Measurements from ENCODE around the gene BCOR. TPM values are rescaled to one million over a fixed set of nuclear protein-coding genes. Genes with fewer than 3 reads are reported as not detected.

Gene BCOR
- total RNA-seq, 1 experiment from 2014 or later: 134 TPM

DNA sequence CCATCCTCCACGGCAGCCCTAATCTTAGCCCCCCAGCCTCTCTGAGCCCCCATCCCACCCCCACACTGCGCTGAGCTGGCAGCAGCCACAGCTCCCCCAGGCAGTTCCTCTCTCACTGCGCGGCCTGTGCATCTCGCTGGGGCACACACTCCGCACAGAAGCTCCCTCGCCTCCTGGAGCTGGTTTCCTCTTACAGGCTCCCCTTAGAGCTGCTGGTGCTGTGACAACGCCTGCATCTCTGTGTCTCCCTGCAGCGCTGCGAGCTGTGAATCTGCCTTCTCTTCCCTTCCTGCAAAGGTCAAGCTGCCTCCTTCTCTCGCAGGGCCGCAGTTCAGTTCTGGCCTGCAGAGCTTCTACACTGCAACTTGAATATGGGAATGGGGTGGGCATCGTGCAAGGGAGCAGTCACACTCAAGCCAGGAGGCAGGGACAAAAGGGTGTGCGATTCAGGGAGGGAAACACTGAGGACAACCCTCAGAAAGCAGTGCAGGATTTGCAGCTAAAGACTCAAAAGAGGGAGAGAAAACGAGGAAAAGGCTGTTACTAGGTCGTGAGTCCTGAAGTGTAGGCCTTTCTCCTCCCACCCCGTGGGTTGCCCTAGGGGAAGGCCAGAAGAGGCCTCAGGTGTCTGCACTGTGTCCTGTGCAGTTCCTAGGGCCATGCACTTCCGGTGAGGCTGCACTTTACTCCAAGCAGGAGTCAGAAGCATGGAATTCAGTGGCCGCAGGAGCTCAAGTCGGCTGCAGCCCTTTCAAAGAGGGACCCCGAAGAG, 87.0 kb downstream of the BCOR start:
- Mint-ChIP-seq H3K27me3 (ENCODE audit: low read depth) (peaks cover 82% of the 10 kb centered on the region), H3K9me3 (peaks cover 50 to 52% of the 10 kb centered on the region in 2 experiments), H3K4me1 (peaks cover 42 to 49% of the 10 kb centered on the region in 2 experiments), H3K27ac (no peak overlapping the region), H3K4me3 (peak overlapping the region in 1 of 2 experiments; percentile 56; a peak in 2 of 5 replicates), H3K36me3 (ENCODE audit: insufficient read depth in 1 of 3, low read depth in 3 of 3) (peaks cover 0 to 5% (median 0%) of the 10 kb centered on the region in 3 experiments; a peak in 2 of 7 replicates)
- Histone ChIP-seq H3K23me2 (ENCODE audit: insufficient read length, low read depth, low read length, poor library complexity, severe bottlenecking) (peaks cover 22% of the 10 kb centered on the region), H3K27ac (ENCODE audit: insufficient read length, low read depth, low read length) (no peak overlapping the region), H3K14ac (ENCODE audit: insufficient read depth, low read length) (no peak overlapping the region; the same call in 1 of the 2 replicates), H3K79me2 (ENCODE audit: insufficient read depth, low read length) (no peaks in the 10 kb centered on the region), H3K4ac (ENCODE audit: low read depth, low read length) (no peak overlapping the region), H3K4me2 (ENCODE audit: insufficient read depth, insufficient read length, low read length) (peak overlapping the region; percentile 81), H2BK120ac (ENCODE audit: low read depth, low read length, poor library complexity, severe bottlenecking) (no peak overlapping the region), H3K18ac (ENCODE audit: insufficient read length, low read depth, low read length) (no peak overlapping the region), H3K23ac (ENCODE audit: insufficient read length, low read depth, low read length) (no peak overlapping the region), H3K56ac (ENCODE audit: insufficient read length, low read depth, low read length) (no peak overlapping the region), H3K9me3 (ENCODE audit: control insufficient read depth, low read depth, low read length) (no peaks in the 10 kb centered on the region), H4K20me1 (ENCODE audit: control insufficient read depth, insufficient read depth, insufficient read length) (no peaks in the 10 kb centered on the region), H2BK15ac (ENCODE audit: low read depth, low read length) (no peak overlapping the region), H4K5ac (ENCODE audit: insufficient read length, low read depth, low read length) (no peak overlapping the region), H4K91ac (ENCODE audit: insufficient read length, low read depth, low read length) (no peak overlapping the region), H2BK12ac (ENCODE audit: insufficient read length, low read depth, low read length) (no peak overlapping the region), H3T11ph (ENCODE audit: low read length) (no peak overlapping the region), H3K4me1 (ENCODE audit: insufficient read depth, low read length) (no peaks in the 10 kb centered on the region; the same call in 1 of the 2 replicates), H3K9ac (ENCODE audit: extremely low read depth, insufficient read length, low read length) (no peak overlapping the region), H3K27me3 (ENCODE audit: insufficient read depth, low read length) (peaks cover 61% of the 10 kb centered on the region), H2AK5ac (ENCODE audit: insufficient read length, low read length) (no peak overlapping the region), H3K79me1 (ENCODE audit: insufficient read depth, low read depth, low read length, poor library complexity, severe bottlenecking) (no peaks in the 10 kb centered on the region), H2BK20ac (ENCODE audit: low read depth, low read length, poor library complexity, severe bottlenecking) (no peak overlapping the region), H2AFZ (ENCODE audit: low read length) (no peak overlapping the region), H2BK5ac (ENCODE audit: insufficient read length, low read length) (no peak overlapping the region), H4K8ac (replicated peaks; ENCODE audit: insufficient read length, low read depth, low read length) (no peak overlapping the region)
- WGBS (ENCODE audit: extremely low coverage, insufficient read length, low lambda C conversion rate): no CpG with 5 or more reads among the region's 21 CpGs
- DNase-seq: peak; percentile 71
- TF ChIP-seq, protein P1, sequence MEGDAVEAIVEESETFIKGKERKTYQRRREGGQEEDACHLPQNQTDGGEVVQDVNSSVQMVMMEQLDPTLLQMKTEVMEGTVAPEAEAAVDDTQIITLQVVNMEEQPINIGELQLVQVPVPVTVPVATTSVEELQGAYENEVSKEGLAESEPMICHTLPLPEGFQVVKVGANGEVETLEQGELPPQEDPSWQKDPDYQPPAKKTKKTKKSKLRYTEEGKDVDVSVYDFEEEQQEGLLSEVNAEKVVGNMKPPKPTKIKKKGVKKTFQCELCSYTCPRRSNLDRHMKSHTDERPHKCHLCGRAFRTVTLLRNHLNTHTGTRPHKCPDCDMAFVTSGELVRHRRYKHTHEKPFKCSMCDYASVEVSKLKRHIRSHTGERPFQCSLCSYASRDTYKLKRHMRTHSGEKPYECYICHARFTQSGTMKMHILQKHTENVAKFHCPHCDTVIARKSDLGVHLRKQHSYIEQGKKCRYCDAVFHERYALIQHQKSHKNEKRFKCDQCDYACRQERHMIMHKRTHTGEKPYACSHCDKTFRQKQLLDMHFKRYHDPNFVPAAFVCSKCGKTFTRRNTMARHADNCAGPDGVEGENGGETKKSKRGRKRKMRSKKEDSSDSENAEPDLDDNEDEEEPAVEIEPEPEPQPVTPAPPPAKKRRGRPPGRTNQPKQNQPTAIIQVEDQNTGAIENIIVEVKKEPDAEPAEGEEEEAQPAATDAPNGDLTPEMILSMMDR (conservative IDR thresholded peaks at IDR 0.05): no peak

Data from H9 (cell line).